Smooth muscle cell (in vitro differentiated cells): ENCODE measurements around the gene PGBD1. TPM values are rescaled to one million over a fixed set of nuclear protein-coding genes. Genes with fewer than 3 reads are reported as not detected.

Experiments
- DNase-seq: peaks from one replicate; lab custom pipeline; 2025; ENCODE audit not compliant: unreplicated experiment; lab: John Stamatoyannopoulos, UW
- H2AFZ ChIP-seq: fragments of 200-600 bp; sonication (generic); 2 replicates; pipeline ENCODE4 v1.6.0; 2016; ENCODE audit warnings: antibody characterized with exemption, low read depth, mild to moderate bottlenecking
- H3F3A ChIP-seq: fragments of 200-600 bp; sonication (generic); 2 replicates; pipeline ENCODE4 v1.6.0; 2017; ENCODE audit warnings: antibody characterized with exemption, low read depth
- H3K27ac ChIP-seq: fragments of 200-600 bp; sonication (generic); 2 replicates; pipeline ENCODE4 v1.5.1; 2016; ENCODE audit warnings: low read depth, mild to moderate bottlenecking
- H3K27me3 ChIP-seq: fragments of 200-600 bp; sonication (generic); 2 replicates; pipeline ENCODE4 v1.6.1; 2016; ENCODE audit warnings: low read depth, mild to moderate bottlenecking
- H3K36me3 ChIP-seq: fragments of 200-600 bp; sonication (generic); 2 replicates; pipeline ENCODE4 v1.5.1; 2016; ENCODE audit warnings: low read depth
- H3K4me1 ChIP-seq: fragments of 200-600 bp; sonication (generic); 2 replicates; pipeline ENCODE4 v1.5.1; 2016; ENCODE audit warnings: low read depth
- H3K4me2 ChIP-seq: fragments of 200-600 bp; sonication (generic); 2 replicates; pipeline ENCODE4 v1.6.0; 2016; ENCODE audit warnings: mild to moderate bottlenecking
- H3K4me3 ChIP-seq: fragments of 200-600 bp; sonication (generic); 2 replicates; pipeline ENCODE4 v1.5.1; 2016; ENCODE audit warnings: mild to moderate bottlenecking
- H3K79me2 ChIP-seq: fragments of 200-600 bp; sonication (generic); 2 replicates; pipeline ENCODE4 v1.6.0; 2016; ENCODE audit warnings: low read depth, mild to moderate bottlenecking
- H3K9ac ChIP-seq: fragments of 200-600 bp; sonication (generic); 2 replicates; pipeline ENCODE4 v1.6.0; 2016; ENCODE audit warnings: low read depth
- H3K9me3 ChIP-seq: fragments of 200-600 bp; sonication (generic); replicated peaks from 2 replicates; pipeline ENCODE4 v1.5.1; 2016; ENCODE audit warnings: low read depth
- H4K20me1 ChIP-seq: fragments of 200-600 bp; sonication (generic); 2 replicates; pipeline ENCODE4 v1.6.0; 2016; ENCODE audit warnings: low read depth
- CTCF ChIP-seq: fragments of 200-600 bp; sonication (generic); IDR thresholded peaks from 2 replicates; pipeline ENCODE4 v1.5.1; 2017; ENCODE audit warnings: borderline replicate concordance, mild to moderate bottlenecking, antibody characterized with exemption; ENCODE audit not compliant: insufficient read depth, poor library complexity, severe bottlenecking
- WGBS: methylation state at CpG from one replicate; pipeline ENCODE4 v1.1.7; 2016; ENCODE audit warnings: low lambda C conversion rate; 5-methylcytosine and 5-hydroxymethylcytosine counted together
- polyA plus RNA-seq: library from polyadenylated mRNA; unstranded; fragments of >200 nt; fragmentation: Nextera tagmentation; extraction: Ambion mirVana; gene quantifications from 2 replicates; pipeline ENCODE4 v1.2.1, GENCODE V29; 2016
- small RNA-seq: library from RNA; depleted of rRNA; stranded (forward); fragments of <200 nt; gene quantifications from one replicate; pipeline ENCODE3, GENCODE V24; 2014
- total RNA-seq: library from RNA; depleted of rRNA; stranded (reverse); fragments of >200 nt; gene quantifications from 2 replicates; pipeline ENCODE4 v1.2.3, GENCODE V29; 2014

Gene PGBD1
- total and polyA plus RNA-seq, 2 experiments from 2014 or later, result 9.7 to 15.1 TPM

- no peak for TF ChIP-seq CTCF
- peak overlapping the region; percentile 74 for H3K4me3 ChIP-seq
- H3K27ac ChIP-seq, result no peak overlapping the region
- H3F3A ChIP-seq, result no peaks in the 10 kb centered on the region
- WGBS, result 81% methylated on average over 2 of the region's 2 CpGs
- H4K20me1 ChIP-seq, result peaks cover 5% of the 10 kb centered on the region
- no peaks in the 10 kb centered on the region for H3K36me3 ChIP-seq
- H3K4me2 ChIP-seq, result peak overlapping the region; percentile 88
- H3K9ac ChIP-seq, result no peak overlapping the region
- peaks cover 16% of the 10 kb centered on the region for H3K27me3 ChIP-seq
- peaks cover 27% of the 10 kb centered on the region for H3K79me2 ChIP-seq
- no peak for DNase-seq
- no peak overlapping the region for H2AFZ ChIP-seq
- peaks cover 8% of the 10 kb centered on the region for H3K4me1 ChIP-seq
- H3K9me3 ChIP-seq, result no peaks in the 10 kb centered on the region
Observed at GRCh38 chr6:28351087-28351486, 69.7 kb downstream of the PGBD1 start.

- Histone ChIP-seq H3K27me3 (peaks cover 12% of the 10 kb centered on the region), H3K9me3 (no peaks in the 10 kb centered on the region), H3K27ac (no peak overlapping the region), H2AFZ (no peak overlapping the region), H3K4me3 (peak overlapping the region; percentile 74), H3K79me2 (peaks cover 28% of the 10 kb centered on the region), H4K20me1 (peaks cover 5% of the 10 kb centered on the region), H3K36me3 (no peaks in the 10 kb centered on the region), H3K4me1 (peaks cover 8% of the 10 kb centered on the region), H3F3A (no peaks in the 10 kb centered on the region), H3K9ac (no peak overlapping the region), H3K4me2 (peak overlapping the region; percentile 88)
- no peak for DNase-seq
- 84% methylated on average over 2 of the region's 2 CpGs for WGBS
- no peak for TF ChIP-seq CTCF
Observed at GRCh38 chr6:28351493-28351925, 70.1 kb downstream of the PGBD1 start.

Small RNAs within 50 kb of the gene (small RNA-seq; reads per million reads assigned to genes)
- gene AL021997.1 (not detected), gene AL021997.2 (not detected)

Other genes starting within 250 kb of the PGBD1 start
- 0.49 and 0.72 TPM in 2 replicates for gene ZNF165, start 201.0 kb upstream of the PGBD1 start, total RNA-seq
- gene ZNF165, start 201.0 kb upstream of the PGBD1 start, polyA plus RNA-seq, result 0.29 and 0.46 TPM in 2 replicates
- gene ZSCAN16, start 157.0 kb upstream of the PGBD1 start, total RNA-seq, result 0.81 and 1.1 TPM in 2 replicates
- 0.86 and 3.5 TPM in 2 replicates for gene ZSCAN16, start 157.0 kb upstream of the PGBD1 start, polyA plus RNA-seq
- 19.9 and 23.0 TPM in 2 replicates for gene ZKSCAN8, start 139.7 kb upstream of the PGBD1 start, total RNA-seq
- 4.1 and 5.5 TPM in 2 replicates for gene ZKSCAN8, start 139.7 kb upstream of the PGBD1 start, polyA plus RNA-seq
- 18.3 and 18.4 TPM in 2 replicates for gene ZSCAN9, start 56.3 kb upstream of the PGBD1 start, total RNA-seq
- gene ZSCAN9, start 56.3 kb upstream of the PGBD1 start, polyA plus RNA-seq, result 7.3 and 12.4 TPM in 2 replicates
- 4.5 and 5.1 TPM in 2 replicates for gene ZKSCAN4, start 29.3 kb upstream of the PGBD1 start, total RNA-seq
- 5.2 TPM in 2 replicates for gene ZKSCAN4, start 29.3 kb upstream of the PGBD1 start, polyA plus RNA-seq
- gene NKAPL, start 22.3 kb upstream of the PGBD1 start, total RNA-seq, result not detected in 2 replicates
- gene NKAPL, start 22.3 kb upstream of the PGBD1 start, polyA plus RNA-seq, result 0.18 and 0.28 TPM in 2 replicates
- gene ZSCAN26, start 14.4 kb upstream of the PGBD1 start, total RNA-seq, result 16.1 and 22.4 TPM in 2 replicates
- 7.0 and 10.7 TPM in 2 replicates for gene ZSCAN26, start 14.4 kb upstream of the PGBD1 start, polyA plus RNA-seq
- 1.5 and 1.9 TPM in 2 replicates for gene ZSCAN31, start 54.6 kb downstream of the PGBD1 start, total RNA-seq
- 1.1 and 6.2 TPM in 2 replicates for gene ZSCAN31, start 54.6 kb downstream of the PGBD1 start, polyA plus RNA-seq
- 5.2 and 7.9 TPM in 2 replicates for gene ZKSCAN3, start 68.4 kb downstream of the PGBD1 start, total RNA-seq
- 1.7 and 3.6 TPM in 2 replicates for gene ZKSCAN3, start 68.4 kb downstream of the PGBD1 start, polyA plus RNA-seq
- gene ZSCAN12, start 118.2 kb downstream of the PGBD1 start, total RNA-seq, result 6.6 and 6.8 TPM in 2 replicates
- gene ZSCAN12, start 118.2 kb downstream of the PGBD1 start, polyA plus RNA-seq, result 1.3 and 3.2 TPM in 2 replicates
- gene ZSCAN23, start 161.9 kb downstream of the PGBD1 start, total RNA-seq, result 1.6 and 2.7 TPM in 2 replicates
- gene ZSCAN23, start 161.9 kb downstream of the PGBD1 start, polyA plus RNA-seq, result 0.60 and 0.94 TPM in 2 replicates
- not detected in 2 replicates for gene GPX6, start 234.2 kb downstream of the PGBD1 start, total RNA-seq
- not detected in 2 replicates for gene GPX6, start 234.2 kb downstream of the PGBD1 start, polyA plus RNA-seq
- 2.3 and 12.8 TPM in 2 replicates for gene GPX5, start 244.3 kb downstream of the PGBD1 start, total RNA-seq
- gene GPX5, start 244.3 kb downstream of the PGBD1 start, polyA plus RNA-seq, result 6.5 and 9.5 TPM in 2 replicates